ENCODE measurements around the gene RBM26.

RBM26 gene

GRCh38 chr13:79309690-79310089, 96.4 kb downstream of the RBM26 start:
- TF ChIP-seq, protein P1, sequence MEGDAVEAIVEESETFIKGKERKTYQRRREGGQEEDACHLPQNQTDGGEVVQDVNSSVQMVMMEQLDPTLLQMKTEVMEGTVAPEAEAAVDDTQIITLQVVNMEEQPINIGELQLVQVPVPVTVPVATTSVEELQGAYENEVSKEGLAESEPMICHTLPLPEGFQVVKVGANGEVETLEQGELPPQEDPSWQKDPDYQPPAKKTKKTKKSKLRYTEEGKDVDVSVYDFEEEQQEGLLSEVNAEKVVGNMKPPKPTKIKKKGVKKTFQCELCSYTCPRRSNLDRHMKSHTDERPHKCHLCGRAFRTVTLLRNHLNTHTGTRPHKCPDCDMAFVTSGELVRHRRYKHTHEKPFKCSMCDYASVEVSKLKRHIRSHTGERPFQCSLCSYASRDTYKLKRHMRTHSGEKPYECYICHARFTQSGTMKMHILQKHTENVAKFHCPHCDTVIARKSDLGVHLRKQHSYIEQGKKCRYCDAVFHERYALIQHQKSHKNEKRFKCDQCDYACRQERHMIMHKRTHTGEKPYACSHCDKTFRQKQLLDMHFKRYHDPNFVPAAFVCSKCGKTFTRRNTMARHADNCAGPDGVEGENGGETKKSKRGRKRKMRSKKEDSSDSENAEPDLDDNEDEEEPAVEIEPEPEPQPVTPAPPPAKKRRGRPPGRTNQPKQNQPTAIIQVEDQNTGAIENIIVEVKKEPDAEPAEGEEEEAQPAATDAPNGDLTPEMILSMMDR (IDR thresholded peaks at IDR 0.05; ENCODE audit: insufficient read depth, low read length, missing control alignments) = no peak
- no peak for DNase-seq (ENCODE audit: low read depth, low spot score)
- H3K4me3 ChIP-seq (ENCODE audit: low read depth, low read length) = no peak overlapping the region
- ChIA-PET POLR2A (no interaction called here), CTCF (no interaction called here)

- DNase-seq (ENCODE audit: low read depth, low spot score) = no peak
- CTCF ChIA-PET = no interaction called here
Measured at GRCh38 chr13:79307866-79308298, 98.2 kb downstream of the RBM26 start.

GRCh38 chr13:79307433-79307861, 98.6 kb downstream of the RBM26 start:
- DNase-seq (ENCODE audit: low read depth, low spot score) = no peak
- TF ChIP-seq, protein P1 (IDR thresholded peaks at IDR 0.05; ENCODE audit: insufficient read depth, low read length, missing control alignments) = no peak
- ChIA-PET POLR2A (no interaction called here), CTCF (no interaction called here)
- no peak overlapping the region for H3K4me3 ChIP-seq (ENCODE audit: low read depth, low read length)

More at GRCh38 chr13:79307866-79308298, 98.2 kb downstream of the RBM26 start:
- POLR2A ChIA-PET = no interaction called here
- TF ChIP-seq, protein P1 (IDR thresholded peaks at IDR 0.05; ENCODE audit: insufficient read depth, low read length, missing control alignments) = no peak
- no peak overlapping the region for H3K4me3 ChIP-seq (ENCODE audit: low read depth, low read length)

- no peak overlapping the region for H3K4me3 ChIP-seq (ENCODE audit: low read depth, low read length)
- POLR2A ChIA-PET = no interaction called here
- TF ChIP-seq, protein P1 (IDR thresholded peaks at IDR 0.05; ENCODE audit: insufficient read depth, low read length, missing control alignments) = no peak
- CTCF ChIA-PET = no interaction called here
- no peak for DNase-seq (ENCODE audit: low read depth, low spot score)
Measured at GRCh38 chr13:79306650-79307049, 99.4 kb downstream of the RBM26 start.

DNA sequence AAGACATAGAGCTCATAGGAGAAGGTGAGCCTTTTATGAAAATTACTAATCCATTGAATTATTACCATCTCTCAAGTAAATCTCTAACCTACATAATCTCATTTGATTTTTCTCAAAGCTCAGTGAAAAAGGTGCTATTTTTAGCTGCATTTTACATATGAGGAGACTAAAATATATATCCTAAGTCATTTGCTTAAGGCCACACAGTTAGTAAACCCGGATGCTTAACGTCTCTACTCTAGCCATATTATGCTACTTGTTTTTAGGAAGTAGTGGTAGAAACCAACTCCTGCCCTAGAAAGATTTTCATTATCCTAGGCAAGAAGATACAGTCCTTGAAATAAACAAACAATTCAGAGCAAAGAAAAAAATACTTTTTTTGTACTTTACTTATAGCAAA, 108.9 kb downstream of the RBM26 start:
- CTCF ChIA-PET = no interaction called here
- DNase-seq (ENCODE audit: low read depth, low spot score) = no peak
- TF ChIP-seq, protein P1 (IDR thresholded peaks at IDR 0.05; ENCODE audit: insufficient read depth, low read length, missing control alignments) = no peak
- POLR2A ChIA-PET = no interaction called here
- H3K4me3 ChIP-seq (ENCODE audit: low read depth, low read length) = no peak overlapping the region

GRCh38 chr13:79295906-79296706, 109.9 kb downstream of the RBM26 start:
- TF ChIP-seq, protein P1 (IDR thresholded peaks at IDR 0.05; ENCODE audit: insufficient read depth, low read length, missing control alignments) = no peak
- CTCF ChIA-PET = no interaction called here
- H3K4me3 ChIP-seq (ENCODE audit: low read depth, low read length) = no peak overlapping the region
- no peak for DNase-seq (ENCODE audit: low read depth, low spot score)
- POLR2A ChIA-PET = no interaction called here

All from AG04449 (cell line).